ENCODE measurements around the gene EMC6.

DNA sequence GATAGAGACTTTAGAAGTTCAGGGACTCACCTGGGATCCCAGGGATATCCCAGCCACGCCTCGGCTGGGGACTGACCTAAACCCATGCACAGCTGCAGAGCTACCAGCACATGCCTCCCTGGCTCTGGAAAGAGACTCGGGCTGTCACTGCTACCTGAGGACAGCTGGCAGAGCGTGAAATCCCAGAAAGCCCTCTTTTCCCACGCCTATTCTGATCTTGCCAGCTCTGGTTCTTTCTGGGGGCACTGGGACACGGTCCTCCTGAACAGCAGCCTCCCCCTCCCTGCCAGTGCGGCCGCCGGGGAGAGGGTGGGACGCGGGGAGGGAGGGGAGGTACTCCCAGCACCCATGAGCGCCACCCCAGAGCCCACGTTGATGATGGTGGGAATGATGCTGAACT lies 16.6 kb downstream of the EMC6 start:
- TF ChIP-seq, protein P1, sequence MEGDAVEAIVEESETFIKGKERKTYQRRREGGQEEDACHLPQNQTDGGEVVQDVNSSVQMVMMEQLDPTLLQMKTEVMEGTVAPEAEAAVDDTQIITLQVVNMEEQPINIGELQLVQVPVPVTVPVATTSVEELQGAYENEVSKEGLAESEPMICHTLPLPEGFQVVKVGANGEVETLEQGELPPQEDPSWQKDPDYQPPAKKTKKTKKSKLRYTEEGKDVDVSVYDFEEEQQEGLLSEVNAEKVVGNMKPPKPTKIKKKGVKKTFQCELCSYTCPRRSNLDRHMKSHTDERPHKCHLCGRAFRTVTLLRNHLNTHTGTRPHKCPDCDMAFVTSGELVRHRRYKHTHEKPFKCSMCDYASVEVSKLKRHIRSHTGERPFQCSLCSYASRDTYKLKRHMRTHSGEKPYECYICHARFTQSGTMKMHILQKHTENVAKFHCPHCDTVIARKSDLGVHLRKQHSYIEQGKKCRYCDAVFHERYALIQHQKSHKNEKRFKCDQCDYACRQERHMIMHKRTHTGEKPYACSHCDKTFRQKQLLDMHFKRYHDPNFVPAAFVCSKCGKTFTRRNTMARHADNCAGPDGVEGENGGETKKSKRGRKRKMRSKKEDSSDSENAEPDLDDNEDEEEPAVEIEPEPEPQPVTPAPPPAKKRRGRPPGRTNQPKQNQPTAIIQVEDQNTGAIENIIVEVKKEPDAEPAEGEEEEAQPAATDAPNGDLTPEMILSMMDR (optimal IDR thresholded peaks at IDR 0.05 in 1 of 3, IDR thresholded peaks at IDR 0.05 in 1 of 3, conservative IDR thresholded peaks at IDR 0.05 in 1 of 3; ENCODE audit: extremely low read depth in 1 of 3, insufficient read depth in 2 of 3, low read length in 3 of 3) = no peak
- TF ChIP-seq EZH2 (IDR thresholded peaks at IDR 0.05; ENCODE audit: low read length) = no peak

All from keratinocyte (primary cell).